HEK293T (cell line): Measurements from ENCODE around the gene IFIT1B.

ENCODE experiments used
- BHLHE40 ChIP-seq: fragments of 450-650 bp; IDR thresholded peaks from 2 replicates; pipeline ENCODE4 v1.6.1; 2016; ENCODE audit warnings: mild to moderate bottlenecking, moderate library complexity, borderline replicate concordance
- FOXK2 ChIP-seq: fragments of 450-650 bp; IDR thresholded peaks from 2 replicates; pipeline ENCODE4 v1.6.1; 2016; ENCODE audit warnings: mild to moderate bottlenecking
- FOXM1 ChIP-seq: fragments of 450-650 bp; IDR thresholded peaks from 2 replicates; pipeline ENCODE4 v1.6.1; 2017; ENCODE audit warnings: mild to moderate bottlenecking, borderline replicate concordance
- L3MBTL2 ChIP-seq: fragments of 450-650 bp; conservative IDR thresholded peaks from 2 replicates; pipeline ENCODE4 v1.6.1; 2016; ENCODE audit warnings: mild to moderate bottlenecking
- ZNF384 ChIP-seq: fragments of 450-650 bp; IDR thresholded peaks from 2 replicates; pipeline ENCODE4 v1.6.1; 2016

- no peak for TF ChIP-seq L3MBTL2
- TF ChIP-seq ZNF384: no peak
- TF ChIP-seq FOXM1: no peak
- no peak for TF ChIP-seq BHLHE40
- TF ChIP-seq FOXK2: no peak
Observed at GRCh38 chr10:89382757-89383156, 4.9 kb downstream of the IFIT1B start.
